Measurements from ENCODE around the gene KRCC1.

KRCC1 gene

GRCh38 chr2:88067598-88067997 is 12.0 kb upstream of the KRCC1 start, which contains the start of gene SMYD1:
TSS of gene SMYD1 (plus strand) at chr2:88067825. CDS start at chr2:88067865, 40 bp downstream.
- Histone ChIP-seq H3K27ac (no peak within 1 kb of the TSS), H3K27me3 (ENCODE audit: insufficient read depth, low read depth) (no peaks in the 10 kb centered on the region), H3K4me1 (ENCODE audit: low read depth, poor library complexity, severe bottlenecking) (no peaks in the 10 kb centered on the region), H2AFZ (ENCODE audit: low read depth) (no peak within 1 kb of the TSS), H3K36me3 (ENCODE audit: insufficient read depth) (no peaks in the 10 kb centered on the region), H3K9ac (no peak within 1 kb of the TSS), H4K20me1 (ENCODE audit: insufficient read depth) (no peaks in the 10 kb centered on the region), H3K79me2 (ENCODE audit: insufficient read depth, low read depth) (no peaks in the 10 kb centered on the region), H3K4me2 (no peak within 1 kb of the TSS), H3K4me3 (IDR thresholded peaks at IDR 0.05; ENCODE audit: insufficient read depth, low read depth, low read length) (no peak within 1 kb of the TSS)
- no peak for TF ChIP-seq CTCF (conservative IDR thresholded peaks at IDR 0.05; ENCODE audit: low read depth, low read length)

GRCh38 chr2:88067189-88067588 is 11.6 kb upstream of the KRCC1 start:
- no peaks in the 10 kb centered on the region for H3K27me3 ChIP-seq (ENCODE audit: insufficient read depth, low read depth)
- no peaks in the 10 kb centered on the region for H4K20me1 ChIP-seq (ENCODE audit: insufficient read depth)
- no peaks in the 10 kb centered on the region for H3K36me3 ChIP-seq (ENCODE audit: insufficient read depth)
- no peak overlapping the region for H3K27ac ChIP-seq
- no peak overlapping the region for H3K4me2 ChIP-seq
- no peaks in the 10 kb centered on the region for H3K4me1 ChIP-seq (ENCODE audit: low read depth, poor library complexity, severe bottlenecking)
- no peak overlapping the region for H3K9ac ChIP-seq
- no peak overlapping the region for H3K4me3 ChIP-seq (IDR thresholded peaks at IDR 0.05; ENCODE audit: insufficient read depth, low read depth, low read length)
- no peak for TF ChIP-seq CTCF (conservative IDR thresholded peaks at IDR 0.05; ENCODE audit: low read depth, low read length)
- no peak overlapping the region for H2AFZ ChIP-seq (ENCODE audit: low read depth)
- no peaks in the 10 kb centered on the region for H3K79me2 ChIP-seq (ENCODE audit: insufficient read depth, low read depth)

GRCh38 chr2:88066543-88066942 is 11.0 kb upstream of the KRCC1 start:
- H3K27me3 ChIP-seq (ENCODE audit: insufficient read depth, low read depth), result no peaks in the 10 kb centered on the region
- no peaks in the 10 kb centered on the region for H3K4me1 ChIP-seq (ENCODE audit: low read depth, poor library complexity, severe bottlenecking)
- H3K9ac ChIP-seq, result no peak overlapping the region
- H3K4me3 ChIP-seq (IDR thresholded peaks at IDR 0.05; ENCODE audit: insufficient read depth, low read depth, low read length), result no peak overlapping the region
- no peak overlapping the region for H2AFZ ChIP-seq (ENCODE audit: low read depth)
- no peaks in the 10 kb centered on the region for H4K20me1 ChIP-seq (ENCODE audit: insufficient read depth)
- TF ChIP-seq CTCF (conservative IDR thresholded peaks at IDR 0.05; ENCODE audit: low read depth, low read length), result no peak
- no peak overlapping the region for H3K27ac ChIP-seq
- no peaks in the 10 kb centered on the region for H3K79me2 ChIP-seq (ENCODE audit: insufficient read depth, low read depth)
- no peaks in the 10 kb centered on the region for H3K36me3 ChIP-seq (ENCODE audit: insufficient read depth)
- H3K4me2 ChIP-seq, result no peak overlapping the region

GRCh38 chr2:88061295-88061694 is 5.7 kb upstream of the KRCC1 start:
- H3K4me2 ChIP-seq, result no peak overlapping the region
- no peaks in the 10 kb centered on the region for H3K27me3 ChIP-seq (ENCODE audit: insufficient read depth, low read depth)
- H3K9ac ChIP-seq, result no peak overlapping the region
- H3K4me1 ChIP-seq (ENCODE audit: low read depth, poor library complexity, severe bottlenecking), result no peaks in the 10 kb centered on the region
- H3K4me3 ChIP-seq (IDR thresholded peaks at IDR 0.05; ENCODE audit: insufficient read depth, low read depth, low read length), result no peak overlapping the region
- H4K20me1 ChIP-seq (ENCODE audit: insufficient read depth), result no peaks in the 10 kb centered on the region
- H3K27ac ChIP-seq, result no peak overlapping the region
- no peaks in the 10 kb centered on the region for H3K79me2 ChIP-seq (ENCODE audit: insufficient read depth, low read depth)
- no peak overlapping the region for H2AFZ ChIP-seq (ENCODE audit: low read depth)
- TF ChIP-seq CTCF (conservative IDR thresholded peaks at IDR 0.05; ENCODE audit: low read depth, low read length), result no peak
- H3K36me3 ChIP-seq (ENCODE audit: insufficient read depth), result no peaks in the 10 kb centered on the region

Measured in KMS-11 (cell line).